PFSK-1 (cell line): ENCODE measurements around the gene SPAG6.

Experiments
- FOXP2 ChIP-seq: optimal IDR thresholded peaks from 2 replicates; pipeline ENCODE3; 2011; ENCODE audit warnings: borderline replicate concordance, control low read depth, inconsistent platforms; ENCODE audit not compliant: insufficient read depth; ENCODE audit errors: extremely low read length, extremely low read depth
- POLR2AphosphoS5 ChIP-seq: IDR thresholded peaks from 2 replicates; pipeline ENCODE4 v1.6.1; 2012; ENCODE audit warnings: low read depth, mild to moderate bottlenecking, control low read depth, low read length, moderate library complexity
- SIN3A ChIP-seq: IDR thresholded peaks from 2 replicates; pipeline ENCODE4 v1.6.1; 2012; ENCODE audit warnings: mild to moderate bottlenecking, low read length, moderate library complexity, borderline replicate concordance; ENCODE audit not compliant: insufficient read depth
- TAF1 ChIP-seq: IDR thresholded peaks from 2 replicates; pipeline ENCODE4 v1.6.1; 2012; ENCODE audit warnings: low read length, control low read depth, borderline replicate concordance; ENCODE audit not compliant: insufficient read depth
- TF ChIP-seq, protein P1 (sequence below), 2 experiments: IDR thresholded peaks; 2 replicates each; pipeline versions ENCODE4 v1.6.1 to v1.8.0; 2011 to 2012; ENCODE audit warnings: low read depth in 2 of 2, low read length in 2 of 2, control low read depth in 1 of 2, inconsistent platforms in 1 of 2, mild to moderate bottlenecking in 1 of 2, moderate library complexity in 1 of 2; ENCODE audit not compliant: insufficient read depth in 1 of 2

Gene SPAG6

DNA sequence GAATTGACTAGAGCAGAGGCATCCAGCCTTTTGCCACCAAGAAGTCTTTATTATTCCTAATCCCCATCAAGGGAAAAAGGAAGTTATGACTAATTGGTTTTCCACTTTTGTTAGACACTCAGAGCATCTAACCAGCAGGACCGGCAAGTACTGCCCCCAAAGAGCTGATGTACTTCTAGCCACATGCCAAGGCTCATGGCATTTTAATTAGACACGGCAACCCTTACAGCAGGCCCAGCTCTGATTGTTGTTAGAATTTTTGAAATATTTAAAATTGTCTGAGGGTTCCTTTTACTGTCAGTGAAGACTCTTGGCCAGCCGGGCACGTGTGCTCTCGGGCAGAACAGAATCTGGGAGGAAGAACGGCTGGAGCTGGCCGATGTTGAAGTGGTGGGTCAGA is 114.8 kb downstream of the SPAG6 start:
- TF ChIP-seq, protein P1, sequence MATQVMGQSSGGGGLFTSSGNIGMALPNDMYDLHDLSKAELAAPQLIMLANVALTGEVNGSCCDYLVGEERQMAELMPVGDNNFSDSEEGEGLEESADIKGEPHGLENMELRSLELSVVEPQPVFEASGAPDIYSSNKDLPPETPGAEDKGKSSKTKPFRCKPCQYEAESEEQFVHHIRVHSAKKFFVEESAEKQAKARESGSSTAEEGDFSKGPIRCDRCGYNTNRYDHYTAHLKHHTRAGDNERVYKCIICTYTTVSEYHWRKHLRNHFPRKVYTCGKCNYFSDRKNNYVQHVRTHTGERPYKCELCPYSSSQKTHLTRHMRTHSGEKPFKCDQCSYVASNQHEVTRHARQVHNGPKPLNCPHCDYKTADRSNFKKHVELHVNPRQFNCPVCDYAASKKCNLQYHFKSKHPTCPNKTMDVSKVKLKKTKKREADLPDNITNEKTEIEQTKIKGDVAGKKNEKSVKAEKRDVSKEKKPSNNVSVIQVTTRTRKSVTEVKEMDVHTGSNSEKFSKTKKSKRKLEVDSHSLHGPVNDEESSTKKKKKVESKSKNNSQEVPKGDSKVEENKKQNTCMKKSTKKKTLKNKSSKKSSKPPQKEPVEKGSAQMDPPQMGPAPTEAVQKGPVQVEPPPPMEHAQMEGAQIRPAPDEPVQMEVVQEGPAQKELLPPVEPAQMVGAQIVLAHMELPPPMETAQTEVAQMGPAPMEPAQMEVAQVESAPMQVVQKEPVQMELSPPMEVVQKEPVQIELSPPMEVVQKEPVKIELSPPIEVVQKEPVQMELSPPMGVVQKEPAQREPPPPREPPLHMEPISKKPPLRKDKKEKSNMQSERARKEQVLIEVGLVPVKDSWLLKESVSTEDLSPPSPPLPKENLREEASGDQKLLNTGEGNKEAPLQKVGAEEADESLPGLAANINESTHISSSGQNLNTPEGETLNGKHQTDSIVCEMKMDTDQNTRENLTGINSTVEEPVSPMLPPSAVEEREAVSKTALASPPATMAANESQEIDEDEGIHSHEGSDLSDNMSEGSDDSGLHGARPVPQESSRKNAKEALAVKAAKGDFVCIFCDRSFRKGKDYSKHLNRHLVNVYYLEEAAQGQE (IDR thresholded peaks at IDR 0.05; ENCODE audit: insufficient read depth in 1 of 2, low read depth in 2 of 2, low read length in 2 of 2) = no peak
- TF ChIP-seq SIN3A (no peak), TAF1 (no peak), POLR2AphosphoS5 (no peak), FOXP2 (no peak)

DNA sequence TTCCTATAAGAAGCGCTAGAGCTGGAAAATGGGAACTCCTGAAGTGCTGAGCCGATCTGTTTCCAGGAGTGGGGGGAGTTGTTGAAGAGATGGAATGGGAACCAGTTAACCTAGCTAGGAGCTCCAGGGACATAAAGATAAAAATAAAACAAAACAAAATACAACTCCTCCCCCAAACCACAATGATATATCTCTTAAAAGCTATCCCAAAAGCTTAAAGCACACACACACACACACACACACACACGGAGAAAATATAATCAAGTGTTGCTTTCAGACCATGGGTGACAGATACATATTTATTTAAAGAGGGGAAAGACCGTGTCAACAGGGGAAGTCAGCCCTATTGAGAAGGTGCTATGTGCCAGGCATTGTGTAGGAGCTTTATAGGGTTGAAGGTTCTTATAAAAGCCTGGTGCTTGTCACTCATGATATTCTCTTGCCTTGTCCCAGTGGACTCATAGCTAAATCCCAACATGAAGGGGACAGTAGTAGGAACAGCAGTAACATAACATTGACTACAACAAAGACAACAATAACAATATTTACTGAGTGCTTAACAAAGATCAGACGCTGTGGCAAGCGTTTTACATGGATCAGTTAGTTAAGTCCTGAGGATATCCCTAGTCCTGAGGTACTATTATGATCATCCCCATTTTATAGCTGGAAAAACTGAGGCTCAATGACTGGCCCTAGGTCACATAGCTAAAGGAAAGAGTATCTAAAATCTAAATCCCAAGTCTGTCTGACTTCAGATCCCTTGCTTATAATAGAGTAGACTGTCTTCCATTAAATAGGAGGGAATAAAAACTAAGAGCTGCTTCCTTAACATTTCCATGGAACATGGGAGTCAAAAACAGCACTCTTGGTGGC is 115.5 kb downstream of the SPAG6 start:
- TF ChIP-seq, protein P1 (IDR thresholded peaks at IDR 0.05; ENCODE audit: insufficient read depth in 1 of 2, low read depth in 2 of 2, low read length in 2 of 2) = no peak
- no peak for TF ChIP-seq FOXP2
- TF ChIP-seq POLR2AphosphoS5 = no peak

DNA sequence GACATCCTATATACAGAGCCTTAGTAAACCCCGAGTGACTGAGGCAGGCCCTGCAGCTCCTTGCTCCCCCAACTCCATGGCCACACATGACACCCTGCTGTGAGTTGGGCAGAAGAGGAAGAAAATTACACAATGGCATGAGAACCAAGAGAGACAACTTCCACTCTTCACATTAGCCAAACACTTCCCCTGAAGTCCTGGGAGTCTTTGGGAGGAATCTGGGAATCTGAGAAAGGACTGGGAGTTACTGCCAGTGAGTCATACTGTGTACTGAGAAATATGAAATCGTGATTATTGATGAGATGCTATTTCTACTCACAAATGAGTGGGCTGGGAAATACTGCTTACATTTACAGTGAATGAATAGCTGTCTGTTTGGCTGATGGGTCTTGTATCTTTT is 116.6 kb downstream of the SPAG6 start:
- TF ChIP-seq SIN3A = no peak
- TF ChIP-seq TAF1 = no peak
- TF ChIP-seq FOXP2 = no peak
- TF ChIP-seq, protein P1 (IDR thresholded peaks at IDR 0.05; ENCODE audit: insufficient read depth in 1 of 2, low read depth in 2 of 2, low read length in 2 of 2) = no peak
- TF ChIP-seq POLR2AphosphoS5 = no peak

DNA sequence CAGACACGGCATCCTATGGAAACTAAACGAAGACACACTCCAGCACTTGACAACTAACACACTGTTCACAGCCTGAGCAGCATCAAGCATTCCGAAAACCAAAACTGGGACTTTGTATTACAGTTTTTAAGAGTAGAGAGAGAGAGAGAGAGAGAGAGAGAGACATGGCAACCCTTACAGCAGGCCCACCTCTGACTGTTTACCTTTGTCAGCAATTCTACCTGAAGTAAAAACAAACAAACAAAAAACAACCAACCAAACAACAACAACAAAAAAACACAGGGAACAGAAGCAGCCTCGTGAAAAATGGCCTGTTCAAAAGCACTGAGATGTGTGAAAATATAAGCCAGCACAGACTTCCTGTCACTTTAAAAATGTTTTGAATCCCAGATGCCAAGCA is 118.0 kb downstream of the SPAG6 start:
- TF ChIP-seq POLR2AphosphoS5 (no peak), SIN3A (no peak), FOXP2 (no peak), TAF1 (no peak)
- TF ChIP-seq, protein P1 (IDR thresholded peaks at IDR 0.05; ENCODE audit: insufficient read depth in 1 of 2, low read depth in 2 of 2, low read length in 2 of 2) = no peak
